ENCODE data around the gene DSG2.
A peak's percentile ranks its signal among the peaks of the same experiment; 100 is the strongest.

Gene DSG2

GRCh38 chr18:31497836-31498573 lies at the start of gene DSG2:
DSG2 (plus strand) TSS chr18:31498177; CDS start chr18:31498252, 75 bp downstream.
- peak within 1 kb of the TSS; percentile 97 for H3K9ac ChIP-seq (ENCODE audit: low read length)
- 0 out of 2 replicates have a peak, but pooled peaks cover 8% of the 10 kb centered on the region for H3K27me3 ChIP-seq (ENCODE audit: control insufficient read depth, insufficient read depth, low read length)
- H3K36me3 ChIP-seq (ENCODE audit: control insufficient read depth, insufficient read depth, low read length), result no peaks in the 10 kb centered on the region
- peak within 1 kb of the TSS; percentile 81 for H3K27ac ChIP-seq (ENCODE audit: low read depth, low read length)
- H3K4me3 ChIP-seq (ENCODE audit: low read depth, low read length), result peak within 1 kb of the TSS; percentile 80
- peaks cover 12% of the 10 kb centered on the region for H3K4me1 ChIP-seq (ENCODE audit: control insufficient read depth, insufficient read depth, low read length)
- H3K9me3 ChIP-seq (ENCODE audit: control insufficient read depth, insufficient read depth, low read depth, low read length), result no peaks in the 10 kb centered on the region

DNA sequence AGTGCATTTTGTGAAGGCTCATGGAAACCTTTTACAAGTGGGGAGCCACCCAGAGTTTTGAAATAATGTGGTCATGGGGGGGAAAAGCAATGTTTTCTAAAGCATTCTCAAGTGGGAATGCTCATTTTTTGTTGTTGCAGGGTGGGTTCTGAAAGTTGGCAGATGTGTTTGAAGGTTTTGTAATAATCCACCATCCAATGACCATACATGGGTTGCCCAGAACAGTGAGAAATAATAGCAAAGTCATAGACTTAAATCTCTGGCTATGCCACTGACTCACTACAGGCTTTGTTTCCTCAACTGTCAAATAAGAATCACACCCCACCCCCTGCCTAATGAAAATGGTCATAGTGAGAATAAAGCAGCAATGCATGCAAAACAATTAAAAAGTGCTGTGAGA lies 47.6 kb upstream of the DSG2 start:
- H3K9ac ChIP-seq (ENCODE audit: low read length), result no peak overlapping the region
- H3K36me3 ChIP-seq (ENCODE audit: control insufficient read depth, insufficient read depth, low read length), result no peaks in the 10 kb centered on the region
- no peaks in the 10 kb centered on the region for H3K4me1 ChIP-seq (ENCODE audit: control insufficient read depth, insufficient read depth, low read length)
- no peak overlapping the region for H3K4me3 ChIP-seq (ENCODE audit: low read depth, low read length)
- no peaks in the 10 kb centered on the region for H3K9me3 ChIP-seq (ENCODE audit: control insufficient read depth, insufficient read depth, low read depth, low read length)
- H3K27ac ChIP-seq (ENCODE audit: low read depth, low read length), result no peak overlapping the region
- no peaks in the 10 kb centered on the region for H3K27me3 ChIP-seq (ENCODE audit: control insufficient read depth, insufficient read depth, low read length)

- Histone ChIP-seq H3K4me3 (ENCODE audit: low read depth, low read length) (no peak overlapping the region), H3K27me3 (ENCODE audit: control insufficient read depth, insufficient read depth, low read length) (no peaks in the 10 kb centered on the region), H3K36me3 (ENCODE audit: control insufficient read depth, insufficient read depth, low read length) (no peaks in the 10 kb centered on the region), H3K4me1 (ENCODE audit: control insufficient read depth, insufficient read depth, low read length) (no peaks in the 10 kb centered on the region), H3K9ac (ENCODE audit: low read length) (no peak overlapping the region), H3K9me3 (ENCODE audit: control insufficient read depth, insufficient read depth, low read depth, low read length) (no peaks in the 10 kb centered on the region), H3K27ac (ENCODE audit: low read depth, low read length) (no peak overlapping the region)
Measured at GRCh38 chr18:31451625-31452024, 46.4 kb upstream of the DSG2 start.

- no peaks in the 10 kb centered on the region for H3K27me3 ChIP-seq (ENCODE audit: control insufficient read depth, insufficient read depth, low read length)
- no peak overlapping the region for H3K4me3 ChIP-seq (ENCODE audit: low read depth, low read length)
- no peaks in the 10 kb centered on the region for H3K4me1 ChIP-seq (ENCODE audit: control insufficient read depth, insufficient read depth, low read length)
- no peaks in the 10 kb centered on the region for H3K9me3 ChIP-seq (ENCODE audit: control insufficient read depth, insufficient read depth, low read depth, low read length)
- H3K9ac ChIP-seq (ENCODE audit: low read length), result no peak overlapping the region
- no peaks in the 10 kb centered on the region for H3K36me3 ChIP-seq (ENCODE audit: control insufficient read depth, insufficient read depth, low read length)
- H3K27ac ChIP-seq (ENCODE audit: low read depth, low read length), result no peak overlapping the region
Measured at GRCh38 chr18:31454066-31454708, 43.8 kb upstream of the DSG2 start.

DNA sequence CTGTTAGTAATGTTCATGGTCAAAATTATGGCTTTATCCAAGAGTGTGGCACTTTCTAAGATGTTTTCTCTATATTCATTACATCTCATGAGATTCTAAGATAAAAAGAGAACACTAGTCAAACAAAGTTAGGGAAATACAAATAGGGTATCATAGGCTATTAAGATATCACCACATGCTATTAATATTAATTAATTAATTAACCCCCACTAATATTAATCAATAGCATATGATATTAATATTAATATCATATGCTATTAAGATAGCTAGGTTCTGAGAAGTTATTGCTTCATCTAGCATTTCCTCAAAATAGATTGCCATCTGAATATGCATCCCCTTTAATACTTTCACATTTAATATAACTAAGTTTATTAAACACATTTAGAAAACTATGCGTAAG lies 28.3 kb upstream of the DSG2 start:
- no peaks in the 10 kb centered on the region for H3K27me3 ChIP-seq (ENCODE audit: control insufficient read depth, insufficient read depth, low read length)
- H3K27ac ChIP-seq (ENCODE audit: low read depth, low read length), result no peak overlapping the region
- no peak overlapping the region for H3K9ac ChIP-seq (ENCODE audit: low read length)
- H3K9me3 ChIP-seq (ENCODE audit: control insufficient read depth, insufficient read depth, low read depth, low read length), result no peaks in the 10 kb centered on the region
- H3K4me1 ChIP-seq (ENCODE audit: control insufficient read depth, insufficient read depth, low read length), result no peaks in the 10 kb centered on the region
- H3K4me3 ChIP-seq (ENCODE audit: low read depth, low read length), result no peak overlapping the region
- no peaks in the 10 kb centered on the region for H3K36me3 ChIP-seq (ENCODE audit: control insufficient read depth, insufficient read depth, low read length)

GRCh38 chr18:31478688-31479087 lies 19.3 kb upstream of the DSG2 start:
- H3K9ac ChIP-seq (ENCODE audit: low read length), result no peak overlapping the region
- no peaks in the 10 kb centered on the region for H3K36me3 ChIP-seq (ENCODE audit: control insufficient read depth, insufficient read depth, low read length)
- no peak overlapping the region for H3K4me3 ChIP-seq (ENCODE audit: low read depth, low read length)
- peaks cover 5% of the 10 kb centered on the region; the same call in 1 of the 2 replicates for H3K9me3 ChIP-seq (ENCODE audit: control insufficient read depth, insufficient read depth, low read depth, low read length)
- H3K27me3 ChIP-seq (ENCODE audit: control insufficient read depth, insufficient read depth, low read length), result no peaks in the 10 kb centered on the region
- H3K27ac ChIP-seq (ENCODE audit: low read depth, low read length), result no peak overlapping the region
- H3K4me1 ChIP-seq (ENCODE audit: control insufficient read depth, insufficient read depth, low read length), result no peaks in the 10 kb centered on the region

- no peaks in the 10 kb centered on the region for H3K27me3 ChIP-seq (ENCODE audit: control insufficient read depth, insufficient read depth, low read length)
- peaks cover 3% of the 10 kb centered on the region; the same call in 1 of the 2 replicates for H3K4me1 ChIP-seq (ENCODE audit: control insufficient read depth, insufficient read depth, low read length)
- H3K4me3 ChIP-seq (ENCODE audit: low read depth, low read length), result no peak overlapping the region
- H3K9me3 ChIP-seq (ENCODE audit: control insufficient read depth, insufficient read depth, low read depth, low read length), result peaks cover 5% of the 10 kb centered on the region; the same call in 1 of the 2 replicates
- H3K27ac ChIP-seq (ENCODE audit: low read depth, low read length), result no peak overlapping the region
- no peaks in the 10 kb centered on the region for H3K36me3 ChIP-seq (ENCODE audit: control insufficient read depth, insufficient read depth, low read length)
- H3K9ac ChIP-seq (ENCODE audit: low read length), result no peak overlapping the region
Measured at GRCh38 chr18:31482051-31482450, 15.9 kb upstream of the DSG2 start.

- Histone ChIP-seq H3K36me3 (ENCODE audit: control insufficient read depth, insufficient read depth, low read length) (no peaks in the 10 kb centered on the region), H3K9me3 (ENCODE audit: control insufficient read depth, insufficient read depth, low read depth, low read length) (peaks cover 5% of the 10 kb centered on the region; the same call in 1 of the 2 replicates), H3K27me3 (ENCODE audit: control insufficient read depth, insufficient read depth, low read length) (no peaks in the 10 kb centered on the region), H3K4me1 (ENCODE audit: control insufficient read depth, insufficient read depth, low read length) (peaks cover 6% of the 10 kb centered on the region; the same call in 1 of the 2 replicates), H3K27ac (ENCODE audit: low read depth, low read length) (no peak overlapping the region), H3K4me3 (ENCODE audit: low read depth, low read length) (no peak overlapping the region), H3K9ac (ENCODE audit: low read length) (no peak overlapping the region)
Measured at GRCh38 chr18:31483396-31483795, 14.6 kb upstream of the DSG2 start.

- no peaks in the 10 kb centered on the region for H3K27me3 ChIP-seq (ENCODE audit: control insufficient read depth, insufficient read depth, low read length)
- H3K9me3 ChIP-seq (ENCODE audit: control insufficient read depth, insufficient read depth, low read depth, low read length), result no peaks in the 10 kb centered on the region
- H3K36me3 ChIP-seq (ENCODE audit: control insufficient read depth, insufficient read depth, low read length), result no peaks in the 10 kb centered on the region
- no peak overlapping the region for H3K9ac ChIP-seq (ENCODE audit: low read length)
- H3K27ac ChIP-seq (ENCODE audit: low read depth, low read length), result no peak overlapping the region
- H3K4me3 ChIP-seq (ENCODE audit: low read depth, low read length), result no peak overlapping the region
- peaks cover 6% of the 10 kb centered on the region; the same call in 1 of the 2 replicates for H3K4me1 ChIP-seq (ENCODE audit: control insufficient read depth, insufficient read depth, low read length)
Measured at GRCh38 chr18:31484461-31484860, 13.5 kb upstream of the DSG2 start.

DNA sequence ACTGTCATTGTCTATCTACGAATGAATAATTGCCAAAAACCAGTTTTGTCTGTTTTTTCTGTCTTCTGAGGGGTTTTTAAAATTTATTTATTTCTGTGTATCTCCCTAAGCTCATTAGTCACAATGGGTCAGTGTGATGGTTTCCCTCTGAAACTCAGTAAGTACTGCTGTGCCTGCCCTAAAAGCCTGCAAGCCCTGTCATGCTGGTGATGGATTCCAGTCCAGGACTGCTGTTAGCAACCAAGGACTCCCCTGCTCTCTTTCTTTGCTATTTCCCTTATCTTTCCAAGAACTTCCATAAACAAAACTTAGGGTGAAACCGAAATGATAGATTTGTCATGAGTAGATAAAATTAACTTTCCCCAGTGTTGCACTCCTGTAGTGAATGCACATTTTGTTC lies 11.8 kb upstream of the DSG2 start:
- Histone ChIP-seq H3K27me3 (ENCODE audit: control insufficient read depth, insufficient read depth, low read length) (no peaks in the 10 kb centered on the region), H3K4me1 (ENCODE audit: control insufficient read depth, insufficient read depth, low read length) (peaks cover 10% of the 10 kb centered on the region), H3K36me3 (ENCODE audit: control insufficient read depth, insufficient read depth, low read length) (no peaks in the 10 kb centered on the region), H3K27ac (ENCODE audit: low read depth, low read length) (no peak overlapping the region), H3K9me3 (ENCODE audit: control insufficient read depth, insufficient read depth, low read depth, low read length) (no peaks in the 10 kb centered on the region), H3K4me3 (ENCODE audit: low read depth, low read length) (no peak overlapping the region), H3K9ac (ENCODE audit: low read length) (no peak overlapping the region)

DNA sequence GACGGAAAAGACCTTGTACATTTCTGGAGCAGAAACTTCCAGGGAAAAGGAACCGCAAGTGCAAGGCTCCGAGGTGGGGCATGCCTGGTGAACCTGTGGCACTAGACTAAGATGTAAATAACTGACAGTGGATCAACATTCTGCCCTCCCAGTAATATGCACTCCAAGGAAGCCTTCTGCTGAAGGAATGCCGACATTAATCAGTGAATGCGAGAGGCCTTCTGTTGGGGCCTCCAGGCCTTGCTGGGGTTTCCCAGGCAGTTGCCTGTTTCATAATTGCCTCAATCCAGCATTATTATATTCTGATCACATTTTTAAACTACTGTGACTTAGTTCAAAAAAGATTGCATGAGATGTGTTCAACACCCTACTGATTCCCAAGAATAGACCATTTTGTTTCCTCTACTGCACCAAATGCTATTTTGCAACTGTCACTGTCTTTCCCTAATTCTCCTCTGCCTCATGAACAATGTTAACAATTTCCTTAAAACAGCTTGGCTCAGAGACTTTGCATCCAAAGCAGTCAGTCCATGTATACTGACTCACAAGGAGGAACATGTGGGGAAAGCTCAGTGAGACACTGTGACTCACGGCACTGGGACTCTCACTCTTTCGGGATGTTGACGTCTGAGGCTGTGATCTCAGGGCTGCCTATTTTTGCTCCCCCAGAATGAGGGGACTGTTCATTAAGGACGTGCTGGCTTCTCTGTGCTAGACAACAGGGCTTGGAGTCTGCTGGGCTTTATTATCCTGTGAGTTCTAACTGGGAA lies 10.5 kb upstream of the DSG2 start:
- Histone ChIP-seq H3K9me3 (ENCODE audit: control insufficient read depth, insufficient read depth, low read depth, low read length) (no peaks in the 10 kb centered on the region), H3K27me3 (ENCODE audit: control insufficient read depth, insufficient read depth, low read length) (no peaks in the 10 kb centered on the region), H3K4me3 (ENCODE audit: low read depth, low read length) (no peak overlapping the region), H3K36me3 (ENCODE audit: control insufficient read depth, insufficient read depth, low read length) (no peaks in the 10 kb centered on the region), H3K27ac (ENCODE audit: low read depth, low read length) (no peak overlapping the region), H3K9ac (ENCODE audit: low read length) (no peak overlapping the region), H3K4me1 (ENCODE audit: control insufficient read depth, insufficient read depth, low read length) (peaks cover 10% of the 10 kb centered on the region)

Data from HUES6 (cell line).